Thyroid gland (tissue), 4 donors: ENCODE results near the gene ECT2L. TPM values are rescaled to one million over a fixed set of nuclear protein-coding genes. Genes with fewer than 3 reads are reported as not detected.

ENCODE experiments used
- DNase-seq, 2 donors: peaks; one replicate each; pipeline ENCODE4 v3.0.0-alpha.2; 2019
- H3K27ac ChIP-seq, 3 donors: fragments of 200-600 bp; sonication (generic); 1 replicate in 2 of 3; 2 replicates in 1 of 3; pipeline ENCODE4 v1.5.1; 2016 to 2019; ENCODE audit warnings: mild to moderate bottlenecking in 1 of 3, moderate library complexity in 1 of 3
- H3K27me3 ChIP-seq: fragments of 200-600 bp; sonication (generic); one replicate; pipeline ENCODE4 v1.5.1; 2019
- H3K36me3 ChIP-seq, 2 donors: fragments of 200-600 bp; sonication (generic); one replicate each; pipeline ENCODE4 v1.5.1; 2016 to 2019
- H3K4me1 ChIP-seq, 2 donors: fragments of 200-600 bp; sonication (generic); one replicate each; pipeline ENCODE4 v1.5.1; 2017 to 2019
- H3K4me3 ChIP-seq, 3 donors: fragments of 200-600 bp; sonication (generic); replicated peaks in 1 of 3; 1 replicate in 2 of 3; 2 replicates in 1 of 3; pipeline ENCODE4 v1.5.1; 2016; ENCODE audit warnings: mild to moderate bottlenecking in 1 of 3
- H3K9me3 ChIP-seq: fragments of 200-600 bp; sonication (generic); one replicate; pipeline ENCODE4 v1.5.1; 2017
- POLR2A ChIP-seq, 2 donors: fragments of 450-650 bp; IDR thresholded peaks; one replicate each; pipeline ENCODE4 v1.6.1; 2017; ENCODE audit warnings: antibody characterized with exemption in 2 of 2, mild to moderate bottlenecking in 2 of 2, moderate library complexity in 1 of 2
- WGBS, 2 donors: methylation state at CpG; one replicate each; pipeline ENCODE4 v1.1.5; 2017; 5-methylcytosine and 5-hydroxymethylcytosine counted together
- intact Hi-C: fragments of 100-400 bp; cut with DNase I; formaldehyde crosslinking; loops from one replicate; pipeline ENCODE4 v1.15.1; 2023
- total RNA-seq, 4 donors: library from RNA; depleted of rRNA; stranded (reverse); fragments of >200 nt; gene quantifications; one replicate each; pipeline ENCODE4 v1.2.3, GENCODE V29; 2016
- TF ChIP-seq, protein P1 (sequence below), 6 experiments: fragments of 200-600 bp in 3 of 6; fragments of 450-650 bp in 3 of 6; sonication (generic) in 3 of 6; IDR thresholded peaks; one replicate each; pipeline ENCODE4 v1.5.1; 2016 to 2019; ENCODE audit warnings: antibody characterized with exemption in 6 of 6, mild to moderate bottlenecking in 2 of 6, inconsistent platforms in 1 of 6, moderate library complexity in 1 of 6

The ECT2L gene
- total RNA-seq, 4 donors from 2014 or later: 0.11 to 8.7 (median 0.16) TPM

DNA sequence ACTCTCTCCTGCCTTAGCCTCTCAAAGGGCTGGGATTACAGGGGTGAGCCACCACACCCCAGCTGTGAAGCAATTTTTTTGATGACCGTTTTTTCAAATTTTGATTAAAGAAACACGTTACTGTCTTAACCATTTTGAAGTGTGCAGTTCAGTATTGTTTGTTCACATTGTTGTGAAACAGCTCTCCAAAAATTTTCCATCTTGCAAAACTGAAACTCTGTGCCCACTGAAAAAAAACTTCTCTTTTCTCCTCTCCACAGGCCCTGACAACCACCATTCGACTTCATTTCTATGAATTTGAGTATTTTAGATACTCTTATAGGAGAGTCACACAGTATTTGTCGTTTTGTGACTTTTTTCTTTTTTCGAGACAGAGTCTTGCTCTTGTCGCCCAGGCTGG lies 53.9 kb downstream of the ECT2L start:
- no peak for TF ChIP-seq POLR2A (IDR thresholded peaks at IDR 0.05)
- TF ChIP-seq, protein P1, sequence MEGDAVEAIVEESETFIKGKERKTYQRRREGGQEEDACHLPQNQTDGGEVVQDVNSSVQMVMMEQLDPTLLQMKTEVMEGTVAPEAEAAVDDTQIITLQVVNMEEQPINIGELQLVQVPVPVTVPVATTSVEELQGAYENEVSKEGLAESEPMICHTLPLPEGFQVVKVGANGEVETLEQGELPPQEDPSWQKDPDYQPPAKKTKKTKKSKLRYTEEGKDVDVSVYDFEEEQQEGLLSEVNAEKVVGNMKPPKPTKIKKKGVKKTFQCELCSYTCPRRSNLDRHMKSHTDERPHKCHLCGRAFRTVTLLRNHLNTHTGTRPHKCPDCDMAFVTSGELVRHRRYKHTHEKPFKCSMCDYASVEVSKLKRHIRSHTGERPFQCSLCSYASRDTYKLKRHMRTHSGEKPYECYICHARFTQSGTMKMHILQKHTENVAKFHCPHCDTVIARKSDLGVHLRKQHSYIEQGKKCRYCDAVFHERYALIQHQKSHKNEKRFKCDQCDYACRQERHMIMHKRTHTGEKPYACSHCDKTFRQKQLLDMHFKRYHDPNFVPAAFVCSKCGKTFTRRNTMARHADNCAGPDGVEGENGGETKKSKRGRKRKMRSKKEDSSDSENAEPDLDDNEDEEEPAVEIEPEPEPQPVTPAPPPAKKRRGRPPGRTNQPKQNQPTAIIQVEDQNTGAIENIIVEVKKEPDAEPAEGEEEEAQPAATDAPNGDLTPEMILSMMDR (IDR thresholded peaks at IDR 0.05): no peak
- WGBS, 2 donors: 93 to 95% methylated on average over 6 of the region's 6 CpGs
- DNase-seq: no peak
- Histone ChIP-seq H3K4me3 (no peak overlapping the region), H3K36me3 (no peaks in the 10 kb centered on the region), H3K9me3 (no peaks in the 10 kb centered on the region), H3K4me1 (no peaks in the 10 kb centered on the region), H3K27ac (no peak overlapping the region), H3K27me3 (no peaks in the 10 kb centered on the region)
- intact Hi-C loops: no loop called here

DNA sequence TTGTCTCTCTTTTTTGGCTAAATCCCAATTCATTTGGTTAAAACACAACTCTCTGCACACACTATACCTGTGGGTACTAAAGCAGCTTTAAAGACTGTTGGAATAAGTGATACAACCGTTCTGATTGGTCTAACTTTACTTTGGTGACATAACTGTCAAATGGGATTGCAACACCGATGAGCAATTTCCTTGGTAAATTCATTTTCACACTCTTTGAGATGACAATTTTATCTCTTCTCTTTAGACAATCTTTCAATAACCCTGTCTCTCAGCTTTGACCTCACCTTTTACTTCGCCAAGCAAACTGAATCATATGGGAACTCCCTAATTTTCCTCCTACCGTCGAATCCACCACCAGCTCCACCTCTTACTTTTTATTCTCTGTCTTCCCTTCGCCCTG lies 60.8 kb downstream of the ECT2L start:
- H3K9me3 ChIP-seq: no peaks in the 10 kb centered on the region
- no peak overlapping the region for H3K4me3 ChIP-seq
- intact Hi-C loops: no loop called here
- no peak for DNase-seq
- 91 to 95% methylated on average over 6 of the region's 6 CpGs for WGBS, 2 donors
- no peaks in the 10 kb centered on the region for H3K27me3 ChIP-seq
- H3K36me3 ChIP-seq: no peaks in the 10 kb centered on the region
- H3K4me1 ChIP-seq: no peaks in the 10 kb centered on the region
- H3K27ac ChIP-seq: no peak overlapping the region
- no peak for TF ChIP-seq POLR2A (IDR thresholded peaks at IDR 0.05)
- TF ChIP-seq, protein P1 (IDR thresholded peaks at IDR 0.05): no peak

DNA sequence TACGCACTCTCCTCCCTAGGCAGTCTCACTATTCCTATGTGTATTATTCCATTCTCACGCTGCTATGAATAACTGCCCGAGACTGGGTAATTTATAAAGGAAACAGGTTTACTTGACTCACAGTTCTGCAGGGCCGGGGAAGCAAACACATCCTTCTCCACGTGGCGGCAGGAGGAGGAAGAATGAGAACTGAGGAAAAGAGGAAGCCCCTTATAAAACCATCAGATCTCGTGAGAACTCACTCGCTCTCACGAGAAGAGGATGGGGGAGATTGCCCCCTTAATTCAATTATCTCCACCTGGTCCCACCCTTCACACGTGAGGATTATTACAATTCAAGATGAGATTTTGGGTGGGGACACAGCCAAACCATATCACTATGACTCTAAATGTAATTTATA lies 61.9 kb downstream of the ECT2L start:
- WGBS, 2 donors: 75 to 82% methylated on average over 10 of the region's 10 CpGs
- DNase-seq: no peak
- H3K4me3 ChIP-seq: no peak overlapping the region
- H3K9me3 ChIP-seq: no peaks in the 10 kb centered on the region
- H3K27me3 ChIP-seq: no peaks in the 10 kb centered on the region
- no peaks in the 10 kb centered on the region for H3K4me1 ChIP-seq
- H3K27ac ChIP-seq: no peak overlapping the region
- intact Hi-C loops: no loop called here
- no peaks in the 10 kb centered on the region for H3K36me3 ChIP-seq
- no peak for TF ChIP-seq POLR2A (IDR thresholded peaks at IDR 0.05)
- TF ChIP-seq, protein P1 (IDR thresholded peaks at IDR 0.05): no peak

DNA sequence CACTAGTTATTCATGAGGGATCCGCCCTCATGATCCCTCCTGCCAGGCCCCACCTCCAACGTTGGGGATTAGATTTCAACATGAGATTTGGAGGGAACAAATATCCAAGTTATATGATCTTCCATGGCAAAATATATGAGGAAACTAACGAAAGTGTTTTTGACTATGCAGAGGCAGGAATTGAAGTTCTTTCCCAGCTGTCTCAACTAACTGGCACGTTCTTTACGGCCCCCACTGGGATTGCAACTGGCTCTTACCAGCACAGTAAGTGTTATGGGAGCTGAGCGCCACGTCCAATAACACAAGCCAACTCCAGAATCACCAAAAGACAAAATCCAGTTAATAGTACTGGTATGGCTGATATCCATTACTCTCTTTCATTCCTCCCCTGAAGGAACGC lies 66.6 kb downstream of the ECT2L start:
- Histone ChIP-seq H3K27ac (no peak overlapping the region), H3K4me3 (no peak overlapping the region), H3K36me3 (no peaks in the 10 kb centered on the region), H3K27me3 (no peaks in the 10 kb centered on the region), H3K9me3 (no peaks in the 10 kb centered on the region), H3K4me1 (no peaks in the 10 kb centered on the region)
- WGBS, 2 donors: 68 to 79% methylated on average over 8 of the region's 8 CpGs
- intact Hi-C loops: no loop called here
- no peak for DNase-seq
- TF ChIP-seq, protein P1 (IDR thresholded peaks at IDR 0.05): no peak

DNA sequence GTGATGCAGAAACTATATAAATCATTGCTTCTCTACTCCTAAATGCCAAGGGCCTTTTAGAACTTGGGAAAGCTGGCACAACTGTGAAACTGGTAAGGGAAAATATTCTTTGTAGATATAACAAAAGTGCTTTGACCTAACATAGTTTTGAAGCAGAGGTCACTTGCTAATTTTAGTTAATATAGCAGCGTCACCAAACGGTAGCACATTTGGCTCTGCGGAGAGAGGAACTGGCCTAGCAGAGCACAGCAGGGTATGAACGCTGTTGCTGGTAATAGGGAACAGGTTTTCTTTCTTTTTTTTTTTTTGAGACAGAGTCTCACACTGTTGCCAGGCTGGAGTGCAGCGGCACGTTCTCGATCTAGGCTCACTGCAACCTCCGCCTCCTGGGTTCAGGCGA lies 67.4 kb downstream of the ECT2L start:
- H3K9me3 ChIP-seq: no peaks in the 10 kb centered on the region
- no peaks in the 10 kb centered on the region for H3K27me3 ChIP-seq
- intact Hi-C loops: no loop called here
- H3K4me3 ChIP-seq: no peak overlapping the region
- H3K36me3 ChIP-seq: no peaks in the 10 kb centered on the region
- DNase-seq: no peak
- 74 to 83% methylated on average over 8 to 9 of the region's 9 CpGs for WGBS, 2 donors
- TF ChIP-seq, protein P1 (IDR thresholded peaks at IDR 0.05): no peak
- no peak for TF ChIP-seq POLR2A (IDR thresholded peaks at IDR 0.05)
- no peak overlapping the region for H3K27ac ChIP-seq
- no peaks in the 10 kb centered on the region for H3K4me1 ChIP-seq
